Body of pancreas (tissue), 4 donors: Measurements from ENCODE around the gene FAM228A.

Source experiments
- CTCF ChIP-seq, 7 experiments: fragments of 450-650 bp in 4 of 7; fragments of 200-600 bp in 3 of 7; sonication (generic) in 3 of 7; IDR thresholded peaks; one replicate each; pipeline ENCODE4 v1.5.1; 2016 to 2019; ENCODE audit warnings: antibody characterized with exemption in 7 of 7
- POLR2A ChIP-seq, 3 donors: fragments of 450-650 bp; IDR thresholded peaks; one replicate each; pipeline ENCODE4 v1.6.1; 2016; ENCODE audit warnings: antibody characterized with exemption in 3 of 3, mild to moderate bottlenecking in 2 of 3

DNA sequence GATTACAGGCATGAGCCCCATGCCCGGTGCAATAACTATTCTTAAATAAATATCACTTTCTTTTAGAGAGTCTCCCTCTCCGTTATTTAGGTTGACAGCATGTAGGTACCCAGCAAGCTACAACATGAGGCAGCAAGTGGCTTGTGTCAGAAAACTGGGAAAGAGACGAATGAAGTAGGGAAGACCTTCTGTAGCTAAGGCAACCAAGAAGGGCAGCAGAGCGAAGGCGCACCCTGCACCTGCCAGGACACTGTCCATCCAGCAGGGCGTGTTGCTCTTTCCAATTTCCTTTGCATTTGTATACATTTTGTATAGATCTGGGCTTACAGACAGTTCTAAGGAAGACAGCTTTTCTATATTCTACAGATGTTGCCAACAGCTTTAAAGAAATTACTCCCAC lies 48.1 kb downstream of the FAM228A start:
- no peak for TF ChIP-seq CTCF (IDR thresholded peaks at IDR 0.05)
- TF ChIP-seq POLR2A (IDR thresholded peaks at IDR 0.05) = no peak
